ENCODE results near the gene NDST4. TPM values are rescaled to one million over a fixed set of nuclear protein-coding genes. Genes with fewer than 3 reads are reported as not detected.

Gene NDST4
- total RNA-seq, 1 experiment from 2014 or later = not detected

- Histone ChIP-seq H3K36me3 (ENCODE audit: control insufficient read depth in 1 of 2, insufficient read depth in 2 of 2, low read length in 2 of 2) (no peaks in the 10 kb centered on the region), H3K79me2 (ENCODE audit: insufficient read depth, low read length) (no peaks in the 10 kb centered on the region), H3K4me1 (ENCODE audit: control insufficient read depth in 1 of 2, insufficient read depth in 2 of 2, low read length in 2 of 2) (no peaks in the 10 kb centered on the region), H3K9me2 (ENCODE audit: insufficient read depth) (no peaks in the 10 kb centered on the region), H3K9me3 (ENCODE audit: control insufficient read depth in 1 of 2, insufficient read depth in 1 of 2, low read depth in 1 of 2, low read length in 2 of 2) (no peaks in the 10 kb centered on the region), H3K4me2 (ENCODE audit: low read length) (no peak overlapping the region), H3K27me3 (ENCODE audit: insufficient read depth, low read length) (no peaks in the 10 kb centered on the region), H3K4me3 (replicated peaks in 1 of 2; ENCODE audit: low read depth in 1 of 2, low read length in 2 of 2) (no peak overlapping the region), H2AFZ (ENCODE audit: low read depth, low read length, poor library complexity, severe bottlenecking) (no peak overlapping the region), H4K20me1 (ENCODE audit: insufficient read depth) (no peaks in the 10 kb centered on the region), H3K9ac (ENCODE audit: low read length) (no peak overlapping the region), H3K27ac (ENCODE audit: low read depth, low read length) (no peak overlapping the region)
- POLR2A ChIA-PET = no interaction called here
- RAD21 ChIA-PET (ENCODE audit: low non-redundant PET in 1 of 2, low total read pairs in 2 of 2, uncharacterized antibody in 2 of 2, unreplicated experiment in 2 of 2) = no interaction called here
- BruUV-seq (replicated peaks) = no TSS peak
- CTCF ChIA-PET = no interaction called here
- no peak for TF ChIP-seq ATF3 (IDR thresholded peaks at IDR 0.05)
- TF ChIP-seq FOSL1 (IDR thresholded peaks at IDR 0.05; ENCODE audit: low read depth) = no peak
- TF ChIP-seq ZBTB33 (IDR thresholded peaks at IDR 0.05; ENCODE audit: extremely low read depth, insufficient replicate concordance, low read length) = no peak
- no peak for TF ChIP-seq ELF1 (IDR thresholded peaks at IDR 0.05; ENCODE audit: borderline replicate concordance, low read depth)
- TF ChIP-seq POLR2AphosphoS5 (IDR thresholded peaks at IDR 0.05; ENCODE audit: low read depth, low read length) = no peak
- TF ChIP-seq YY1 (IDR thresholded peaks at IDR 0.05; ENCODE audit: extremely low read depth, insufficient replicate concordance, low read depth, low read length) = no peak
- TF ChIP-seq TCF7L2 (IDR thresholded peaks at IDR 0.05; ENCODE audit: borderline replicate concordance, extremely low read depth, insufficient read depth, insufficient read length) = no peak
- TF ChIP-seq, protein P1, sequence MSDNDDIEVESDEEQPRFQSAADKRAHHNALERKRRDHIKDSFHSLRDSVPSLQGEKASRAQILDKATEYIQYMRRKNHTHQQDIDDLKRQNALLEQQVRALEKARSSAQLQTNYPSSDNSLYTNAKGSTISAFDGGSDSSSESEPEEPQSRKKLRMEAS (IDR thresholded peaks at IDR 0.05) = no peak
- no peak for TF ChIP-seq CTCF (IDR thresholded peaks at IDR 0.05 in 2 of 3, conservative IDR thresholded peaks at IDR 0.05 in 1 of 3; ENCODE audit: borderline replicate concordance in 1 of 3, insufficient read depth in 1 of 3, low read depth in 2 of 3, low read length in 2 of 3)
- no peak for TF ChIP-seq EZH2phosphoT487 (IDR thresholded peaks at IDR 0.05; ENCODE audit: borderline replicate concordance)
- no peak for TF ChIP-seq EGR1 (IDR thresholded peaks at IDR 0.05; ENCODE audit: low read depth)
- TF ChIP-seq CBX3 (IDR thresholded peaks at IDR 0.05; ENCODE audit: low read depth) = no peak
- TF ChIP-seq POLR2A (IDR thresholded peaks at IDR 0.05; ENCODE audit: borderline replicate concordance, extremely low read depth, insufficient read depth, insufficient read length) = no peak
- TF ChIP-seq RAD21 (IDR thresholded peaks at IDR 0.05; ENCODE audit: low read depth) = no peak
- TF ChIP-seq ZNF274 (IDR thresholded peaks at IDR 0.05; ENCODE audit: low read depth, low read length) = no peak
- TF ChIP-seq JUND (IDR thresholded peaks at IDR 0.05) = no peak
- TF ChIP-seq REST (IDR thresholded peaks at IDR 0.05; ENCODE audit: low read depth) = no peak
- DNase-seq (ENCODE audit: low read depth, low spot score) = no peak
- intact Hi-C loops (cut with micrococcal nuclease) = no loop called here
- ATAC-seq = no peak
These were observed 191.4 kb downstream of the NDST4 start for GRCh38 chr4:114921790-114922591.

All from HCT116 (cell line).